DMS53 treated with DMSO at 0.1 percent for 48 hours (cell line): Measurements from ENCODE around the gene FTCD.

Source experiments
- DNase-seq: peaks from one replicate; lab custom pipeline; 2025; ENCODE audit not compliant: unreplicated experiment; lab: John Stamatoyannopoulos, UW

Gene FTCD

GRCh38 chr21:46093668-46094400 is 61.5 kb downstream of the FTCD start:
- DNase-seq, result no peak

- no peak for DNase-seq
These were observed 62.3 kb downstream of the FTCD start for GRCh38 chr21:46092811-46093667.

GRCh38 chr21:46092026-46092764 is 63.2 kb downstream of the FTCD start:
- no peak for DNase-seq

GRCh38 chr21:46091631-46092025 is 63.8 kb downstream of the FTCD start:
- no peak for DNase-seq

- no peak for DNase-seq
These were observed 64.3 kb downstream of the FTCD start for GRCh38 chr21:46091118-46091517.

- no peak for DNase-seq
These were observed 66.1 kb downstream of the FTCD start for GRCh38 chr21:46089285-46089684.

GRCh38 chr21:46088189-46088588 is 67.2 kb downstream of the FTCD start:
- no peak for DNase-seq

- DNase-seq, result no peak
These were observed 67.7 kb downstream of the FTCD start for GRCh38 chr21:46087641-46088040.
